HCT116 (cell line): ENCODE data around the gene PNLIPRP3. TPM values are rescaled to one million over a fixed set of nuclear protein-coding genes. Genes with fewer than 3 reads are reported as not detected.

Experiments
- ATAC-seq: fragments of 200-7000 bp; cut with Tn5 transposase; 2 replicates; pipeline ENCODE4 v1.9.1; 2020; ENCODE audit warnings: mild to moderate bottlenecking, moderate library complexity
- BruUV-seq: library from RNA; stranded (reverse); fragments of 400-500 nt; replicated peaks from 2 replicates; lab custom pipeline; 2021; lab: Mats Ljungman, UMichigan
- CTCF ChIA-PET: fragments of 300-600 bp; sonication (Branson Sonifier 250); formaldehyde crosslinking; loops from one replicate; lab custom pipeline; 2021; ENCODE audit warnings: antibody characterized with exemption; lab: Charles Lee
- POLR2A ChIA-PET: fragments of 300-600, 350-600 bp; sonication (Branson Sonifier 250); formaldehyde crosslinking; loops from one replicate; lab custom pipeline; 2021; ENCODE audit warnings: antibody characterized with exemption; lab: Charles Lee
- RAD21 ChIA-PET, 2 experiments: fragments of 300-600 bp; sonication (Branson Sonifier 250); formaldehyde crosslinking; loops; one replicate each; lab custom pipeline; 2023; ENCODE audit warnings: low total read pairs in 2 of 2; ENCODE audit not compliant: uncharacterized antibody in 2 of 2, unreplicated experiment in 2 of 2, low non-redundant PET in 1 of 2; lab: Charles Lee
- DNase-seq: peaks from one replicate; pipeline ENCODE4 v3.0.0-alpha.2; 2010; ENCODE audit warnings: low read depth, low spot score
- H2AFZ ChIP-seq: fragments of 200-600 bp; shearing (Covaris generic), sonication (generic); 2 replicates; pipeline ENCODE4 v1.6.1; 2017; ENCODE audit warnings: low read depth, mixed run types, mixed read lengths, antibody characterized with exemption, low read length; ENCODE audit not compliant: poor library complexity, severe bottlenecking
- H3K27ac ChIP-seq: 2 replicates; pipeline ENCODE4 v1.5.1; 2012; ENCODE audit warnings: low read depth, low read length
- H3K27me3 ChIP-seq: fragments of 200-600 bp; sonication (generic); 2 replicates; pipeline ENCODE4 v1.6.1; 2016; ENCODE audit warnings: mixed run types, low read length, mixed read lengths; ENCODE audit not compliant: insufficient read depth
- H3K36me3 ChIP-seq, 2 experiments: fragments of 200-500 bp in 1 of 2; fragments of 200-600 bp in 1 of 2; sonication (Bioruptor generic) in 1 of 2; sonication (generic) in 1 of 2; 2 replicates each; pipeline versions ENCODE4 v1.5.1 to v1.6.1; 2014 to 2016; ENCODE audit warnings: low read length in 2 of 2, inconsistent platforms in 1 of 2, mixed read lengths in 1 of 2, mixed run types in 1 of 2; ENCODE audit not compliant: insufficient read depth in 2 of 2, control insufficient read depth in 1 of 2
- H3K4me1 ChIP-seq, 2 experiments: fragments of 200-600 bp in 1 of 2; sonication (generic) in 1 of 2; 2 replicates each; pipeline versions ENCODE4 v1.5.1 to v1.6.1; 2012 to 2017; ENCODE audit warnings: low read length in 2 of 2, inconsistent platforms in 1 of 2, mild to moderate bottlenecking in 1 of 2, mixed read lengths in 1 of 2, mixed run types in 1 of 2, moderate library complexity in 1 of 2; ENCODE audit not compliant: insufficient read depth in 2 of 2, control insufficient read depth in 1 of 2
- H3K4me2 ChIP-seq: fragments of 200-600 bp; sonication (generic); 2 replicates; pipeline ENCODE4 v1.6.1; 2017; ENCODE audit warnings: mixed run types, low read length, mixed read lengths
- H3K4me3 ChIP-seq, 2 experiments: fragments of 200-600 bp in 1 of 2; sonication (generic) in 1 of 2; replicated peaks in 1 of 2; 2 replicates each; pipeline ENCODE4 v1.5.1; 2011 to 2016; ENCODE audit warnings: low read length in 2 of 2, control low read depth in 1 of 2, low read depth in 1 of 2, mild to moderate bottlenecking in 1 of 2, mixed read lengths in 1 of 2, mixed run types in 1 of 2
- H3K79me2 ChIP-seq: fragments of 200-600 bp; sonication (generic); 2 replicates; pipeline ENCODE4 v1.6.1; 2017; ENCODE audit warnings: mild to moderate bottlenecking, mixed run types, low read length, moderate library complexity, mixed read lengths; ENCODE audit not compliant: insufficient read depth
- H3K9ac ChIP-seq: fragments of 200-600 bp; sonication (generic); 2 replicates; pipeline ENCODE4 v1.6.1; 2016; ENCODE audit warnings: low read length, mixed read lengths
- H3K9me2 ChIP-seq: fragments of 200-600 bp; sonication (generic), shearing (Covaris generic); 2 replicates; pipeline ENCODE4 v1.6.1; 2017; ENCODE audit warnings: mixed run types, mild to moderate bottlenecking, moderate library complexity; ENCODE audit not compliant: insufficient read depth
- H3K9me3 ChIP-seq, 2 experiments: fragments of 200-500 bp in 1 of 2; fragments of 200-600 bp in 1 of 2; sonication (Bioruptor generic) in 1 of 2; sonication (generic) in 1 of 2; 2 replicates each; pipeline ENCODE4 v1.6.1; 2014 to 2017; ENCODE audit warnings: low read length in 2 of 2, mixed read lengths in 2 of 2, inconsistent platforms in 1 of 2, low read depth in 1 of 2, mild to moderate bottlenecking in 1 of 2, mixed run types in 1 of 2, moderate library complexity in 1 of 2; ENCODE audit not compliant: control insufficient read depth in 1 of 2, insufficient read depth in 1 of 2
- H4K20me1 ChIP-seq: fragments of 200-600 bp; sonication (generic), shearing (Covaris generic); 2 replicates; pipeline ENCODE4 v1.6.1; 2017; ENCODE audit warnings: mixed run types, mild to moderate bottlenecking, moderate library complexity; ENCODE audit not compliant: insufficient read depth
- ATF3 ChIP-seq: IDR thresholded peaks from 2 replicates; pipeline ENCODE4 v1.6.1; 2012
- CBX3 ChIP-seq: IDR thresholded peaks from 2 replicates; pipeline ENCODE4 v1.6.1; 2012; ENCODE audit warnings: low read depth
- CEBPB ChIP-seq: IDR thresholded peaks from 2 replicates; pipeline ENCODE4 v1.6.1; 2012; ENCODE audit warnings: low read depth
- CTCF ChIP-seq, 3 experiments: fragments of 200-600 bp in 1 of 3; sonication (generic) in 1 of 3; IDR thresholded peaks in 2 of 3; conservative IDR thresholded peaks in 1 of 3; 2 replicates each; pipeline ENCODE4 v1.5.1; 2012 to 2017; ENCODE audit warnings: low read depth in 2 of 3, low read length in 2 of 3, antibody characterized with exemption in 1 of 3, borderline replicate concordance in 1 of 3, control low read depth in 1 of 3, mild to moderate bottlenecking in 1 of 3, mixed read lengths in 1 of 3, mixed run types in 1 of 3, moderate library complexity in 1 of 3; ENCODE audit not compliant: insufficient read depth in 1 of 3
- EGR1 ChIP-seq: IDR thresholded peaks from 2 replicates; pipeline ENCODE4 v1.6.1; 2012; ENCODE audit warnings: low read depth
- ELF1 ChIP-seq: IDR thresholded peaks from 2 replicates; pipeline ENCODE4 v1.6.1; 2012; ENCODE audit warnings: low read depth, borderline replicate concordance
- EZH2 ChIP-seq: fragments of 200-600 bp; sonication (generic); IDR thresholded peaks from 2 replicates; pipeline ENCODE4 v1.6.1; 2017; ENCODE audit warnings: antibody characterized with exemption, mixed run types
- EZH2phosphoT487 ChIP-seq: fragments of 200-600 bp; IDR thresholded peaks from 2 replicates; pipeline ENCODE4 v1.6.1; 2018; ENCODE audit warnings: antibody characterized with exemption, borderline replicate concordance
- FOSL1 ChIP-seq: IDR thresholded peaks from 2 replicates; pipeline ENCODE4 v1.6.1; 2012; ENCODE audit warnings: low read depth
- JUND ChIP-seq: IDR thresholded peaks from 2 replicates; pipeline ENCODE4 v1.6.1; 2012
- MAX ChIP-seq: IDR thresholded peaks from 2 replicates; pipeline ENCODE4 v1.6.1; 2012
- POLR2AphosphoS5 ChIP-seq: IDR thresholded peaks from 2 replicates; pipeline ENCODE4 v1.6.1; 2011; ENCODE audit warnings: mild to moderate bottlenecking, low read depth, low read length, moderate library complexity
- RAD21 ChIP-seq: IDR thresholded peaks from 2 replicates; pipeline ENCODE4 v1.6.1; 2012; ENCODE audit warnings: low read depth, mild to moderate bottlenecking
- SIN3A ChIP-seq: IDR thresholded peaks from 2 replicates; pipeline ENCODE4 v1.6.1; 2012; ENCODE audit warnings: low read depth
- SRF ChIP-seq: IDR thresholded peaks from 2 replicates; pipeline ENCODE4 v1.6.1; 2012; ENCODE audit warnings: low read depth
- TCF7L2 ChIP-seq: IDR thresholded peaks from 2 replicates; pipeline ENCODE4 v1.7.0; 2011; ENCODE audit warnings: borderline replicate concordance, inconsistent platforms; ENCODE audit not compliant: insufficient read depth, insufficient read length; ENCODE audit errors: extremely low read depth
- YY1 ChIP-seq: IDR thresholded peaks from 2 replicates; pipeline ENCODE4 v1.6.1; 2011; ENCODE audit warnings: low read length, low read depth, moderate library complexity, mild to moderate bottlenecking; ENCODE audit not compliant: insufficient replicate concordance; ENCODE audit errors: extremely low read depth
- ZBTB33 ChIP-seq: IDR thresholded peaks from 2 replicates; pipeline ENCODE4 v1.6.1; 2011; ENCODE audit warnings: mild to moderate bottlenecking, low read length, moderate library complexity; ENCODE audit not compliant: insufficient replicate concordance; ENCODE audit errors: extremely low read depth
- ZFX ChIP-seq: fragments of 450-650 bp; IDR thresholded peaks from 2 replicates; pipeline ENCODE4 v1.6.1; 2017
- ZNF274 ChIP-seq: fragments of 200-500 bp; sonication (Bioruptor generic); IDR thresholded peaks from 2 replicates; pipeline ENCODE4 v1.6.1; 2014; ENCODE audit warnings: mild to moderate bottlenecking, low read depth, low read length, inconsistent platforms
- intact Hi-C: fragments of 100-400 bp; cut with micrococcal nuclease; formaldehyde crosslinking; loops from 2 replicates; pipeline ENCODE4 v1.10.0; 2022
- total RNA-seq: library from RNA; stranded (reverse); gene quantifications from one replicate; pipeline ENCODE4 v1.2.1, GENCODE V29; 2021; ENCODE audit not compliant: unreplicated experiment

The PNLIPRP3 gene
- total RNA-seq, 1 experiment from 2014 or later = not detected

- Histone ChIP-seq H3K4me1 (no peaks in the 10 kb centered on the region), H3K27me3 (peaks cover 40% of the 10 kb centered on the region), H4K20me1 (no peaks in the 10 kb centered on the region), H3K4me2 (no peak overlapping the region), H2AFZ (no peak overlapping the region), H3K79me2 (no peaks in the 10 kb centered on the region), H3K9me2 (no peaks in the 10 kb centered on the region), H3K4me3 (no peak overlapping the region), H3K27ac (no peak overlapping the region), H3K9me3 (no peaks in the 10 kb centered on the region), H3K9ac (no peak overlapping the region), H3K36me3 (no peaks in the 10 kb centered on the region)
- DNase-seq (no peak), ATAC-seq (peak; percentile 36; the same call in 1 of the 2 replicates)
- TF ChIP-seq EGR1 (no peak), ZNF274 (no peak), EZH2phosphoT487 (no peak), MAX (no peak), CBX3 (no peak), ZBTB33 (no peak), ZFX (no peak), EZH2 (no peak), YY1 (no peak), SRF (no peak), ELF1 (no peak), TCF7L2 (no peak), FOSL1 (no peak), SIN3A (no peak), RAD21 (no peak), CTCF (IDR thresholded peaks at IDR 0.05 in 2 of 3, conservative IDR thresholded peaks at IDR 0.05 in 1 of 3; ENCODE audit: borderline replicate concordance in 1 of 3, insufficient read depth in 1 of 3, low read depth in 2 of 3, low read length in 2 of 3) (no peak), JUND (no peak), CEBPB (no peak), POLR2AphosphoS5 (no peak), ATF3 (no peak)
- ChIA-PET POLR2A (interaction anchor here (0.6 kb wide), 1 partner anchor 315 kb away, joined by 3 read pairs; no protein-coding TSS in a partner anchor), RAD21 (no interaction called here), CTCF (no interaction called here)
- no TSS peak for BruUV-seq
- intact Hi-C loops = loop anchor here (10.0 kb wide), 1 partner anchor 697 kb away; no protein-coding TSS in a partner anchor
Measured at GRCh38 chr10:116477986-116478664, 50.5 kb downstream of the PNLIPRP3 start.
